T-helper 9 cell (primary cell): ENCODE measurements around the gene TENM4.
A peak's percentile ranks its signal among the peaks of the same experiment; 100 is the strongest.
"Not testable (repeated sequence)": the region's sequence is repeated elsewhere in the genome, so short reads cannot be mapped to it uniquely, and the experiment has no call there.

ENCODE experiments used
- DNase-seq: peaks from one replicate; pipeline ENCODE4 v3.0.0-alpha.2; 2020

The TENM4 gene

GRCh38 chr11:78645226-78646202 is 795.3 kb downstream of the TENM4 start:
- DNase-seq = peak; percentile 45

GRCh38 chr11:78643676-78644056 is 797.2 kb downstream of the TENM4 start:
- no peak for DNase-seq

GRCh38 chr11:78642979-78643675 is 797.7 kb downstream of the TENM4 start:
- DNase-seq = no peak

GRCh38 chr11:78641541-78641940 is 799.3 kb downstream of the TENM4 start:
- no peak for DNase-seq

GRCh38 chr11:78638704-78639380 is 802.0 kb downstream of the TENM4 start:
- no peak for DNase-seq

GRCh38 chr11:78637527-78637926 is 803.3 kb downstream of the TENM4 start:
- DNase-seq = not testable (repeated sequence)

- no peak for DNase-seq
Observed at GRCh38 chr11:78635814-78636506, 804.9 kb downstream of the TENM4 start.

GRCh38 chr11:78633516-78634310 is 807.1 kb downstream of the TENM4 start:
- no peak for DNase-seq

GRCh38 chr11:78630561-78631303 is 810.1 kb downstream of the TENM4 start:
- DNase-seq = no peak

GRCh38 chr11:78630155-78630554 is 810.7 kb downstream of the TENM4 start:
- no peak for DNase-seq

GRCh38 chr11:78622666-78623065 is 818.2 kb downstream of the TENM4 start:
- DNase-seq = no peak

- no peak for DNase-seq
Observed at GRCh38 chr11:78620159-78620558, 820.7 kb downstream of the TENM4 start.

GRCh38 chr11:78615724-78616123 is 825.1 kb downstream of the TENM4 start:
- no peak for DNase-seq

GRCh38 chr11:78613378-78613813 is 827.4 kb downstream of the TENM4 start:
- DNase-seq = no peak

- no peak for DNase-seq
Observed at GRCh38 chr11:78612721-78613377, 828.0 kb downstream of the TENM4 start.

- DNase-seq = not testable (repeated sequence)
Observed at GRCh38 chr11:78609321-78609720, 831.5 kb downstream of the TENM4 start.

GRCh38 chr11:78607696-78608095 is 833.1 kb downstream of the TENM4 start:
- DNase-seq = no peak

- DNase-seq = no peak
Observed at GRCh38 chr11:78606667-78607066, 834.2 kb downstream of the TENM4 start.

- DNase-seq = no peak
Observed at GRCh38 chr11:78605296-78605695, 835.5 kb downstream of the TENM4 start.

- DNase-seq = no peak
Observed at GRCh38 chr11:78603792-78604191, 837.0 kb downstream of the TENM4 start.
